ENCODE results near the gene UBA1. TPM values are rescaled to one million over a fixed set of nuclear protein-coding genes. Genes with fewer than 3 reads are reported as not detected.

The UBA1 gene
- total RNA-seq, 3 donors from 2014 or later (not counting 1 experiment from before 2014, with no cell fraction given), result 118 to 168 (median 120) TPM

DNA sequence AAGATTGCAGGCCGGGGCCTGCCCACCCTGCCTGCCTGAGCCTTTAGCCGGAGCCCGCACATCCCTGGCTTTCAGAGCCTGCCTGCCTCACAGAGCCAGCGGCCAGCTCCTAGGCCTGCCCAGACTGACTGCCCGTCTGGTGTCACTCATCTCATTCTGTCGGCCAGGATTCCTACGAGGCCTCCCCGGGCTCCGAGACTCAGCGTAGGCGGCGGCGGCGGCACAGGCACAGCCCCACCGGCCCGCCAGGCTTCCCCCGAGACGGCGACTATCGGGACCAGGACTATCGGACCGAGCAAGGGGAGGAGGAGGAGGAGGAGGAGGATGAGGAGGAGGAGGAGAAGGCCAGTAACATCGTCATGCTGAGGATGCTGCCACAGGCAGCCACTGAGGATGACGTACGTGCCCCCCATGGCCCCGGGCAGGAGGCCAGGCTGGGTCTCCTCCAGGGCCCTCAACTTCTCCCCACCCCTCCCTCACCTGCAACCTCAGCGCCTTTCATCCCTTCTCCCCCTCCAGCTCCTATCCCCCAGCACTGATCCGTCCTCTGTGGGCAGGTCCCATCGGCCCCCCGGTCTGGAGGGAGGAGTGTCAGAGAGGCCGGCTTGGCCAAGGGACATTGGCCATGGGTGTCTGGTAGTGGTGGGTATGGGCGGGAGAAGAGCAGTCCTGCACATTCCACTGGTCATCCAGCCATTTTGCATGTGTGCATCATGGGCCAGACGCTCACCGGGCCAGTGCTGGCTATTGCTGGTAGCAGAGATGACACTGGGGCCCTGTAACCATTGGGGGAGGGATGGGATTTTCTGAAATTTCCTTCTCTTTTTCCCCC is 22.6 kb upstream of the UBA1 start:
- no peak for ATAC-seq
- H3K4me3 Mint-ChIP-seq, result no peak overlapping the region
- H3K27ac ChIP-seq (ENCODE audit: low read length), result no peak overlapping the region
- peaks cover 43% of the 10 kb centered on the region for H3K36me3 ChIP-seq (ENCODE audit: control insufficient read depth, insufficient read depth, low read length)
- no peaks in the 10 kb centered on the region for H3K36me3 Mint-ChIP-seq
- peaks cover 0 to 18% of the 10 kb centered on the region in 2 donors for H3K4me1 Mint-ChIP-seq
- H3K27me3 ChIP-seq (ENCODE audit: control insufficient read depth, insufficient read depth, low read length), result no peaks in the 10 kb centered on the region
- no peak for DNase-seq
- no peaks in the 10 kb centered on the region for H3K4me1 ChIP-seq (ENCODE audit: control insufficient read depth, insufficient read depth, low read length)
- H3K4me3 ChIP-seq (ENCODE audit: low read length), result no peak overlapping the region
- TF ChIP-seq, protein P1, sequence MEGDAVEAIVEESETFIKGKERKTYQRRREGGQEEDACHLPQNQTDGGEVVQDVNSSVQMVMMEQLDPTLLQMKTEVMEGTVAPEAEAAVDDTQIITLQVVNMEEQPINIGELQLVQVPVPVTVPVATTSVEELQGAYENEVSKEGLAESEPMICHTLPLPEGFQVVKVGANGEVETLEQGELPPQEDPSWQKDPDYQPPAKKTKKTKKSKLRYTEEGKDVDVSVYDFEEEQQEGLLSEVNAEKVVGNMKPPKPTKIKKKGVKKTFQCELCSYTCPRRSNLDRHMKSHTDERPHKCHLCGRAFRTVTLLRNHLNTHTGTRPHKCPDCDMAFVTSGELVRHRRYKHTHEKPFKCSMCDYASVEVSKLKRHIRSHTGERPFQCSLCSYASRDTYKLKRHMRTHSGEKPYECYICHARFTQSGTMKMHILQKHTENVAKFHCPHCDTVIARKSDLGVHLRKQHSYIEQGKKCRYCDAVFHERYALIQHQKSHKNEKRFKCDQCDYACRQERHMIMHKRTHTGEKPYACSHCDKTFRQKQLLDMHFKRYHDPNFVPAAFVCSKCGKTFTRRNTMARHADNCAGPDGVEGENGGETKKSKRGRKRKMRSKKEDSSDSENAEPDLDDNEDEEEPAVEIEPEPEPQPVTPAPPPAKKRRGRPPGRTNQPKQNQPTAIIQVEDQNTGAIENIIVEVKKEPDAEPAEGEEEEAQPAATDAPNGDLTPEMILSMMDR (IDR thresholded peaks at IDR 0.05), result no peak
- intact Hi-C loops (cut with micrococcal nuclease), result no loop called here
- no peak overlapping the region for H3K27ac Mint-ChIP-seq
- H3K9me3 ChIP-seq (ENCODE audit: control insufficient read depth, insufficient read depth, low read length), result no peaks in the 10 kb centered on the region
- 98% methylated on average over 27 of the region's 34 CpGs for WGBS (ENCODE audit: insufficient coverage)
- H3K27me3 Mint-ChIP-seq (ENCODE audit: low read depth in 2 of 2), result no peaks in the 10 kb centered on the region
- H3K9me3 Mint-ChIP-seq, result no peaks in the 10 kb centered on the region

GRCh38 chrX:47171996-47172395 is 21.6 kb upstream of the UBA1 start:
- TF ChIP-seq, protein P1 (IDR thresholded peaks at IDR 0.05), result no peak
- H3K4me1 ChIP-seq (ENCODE audit: control insufficient read depth, insufficient read depth, low read length), result no peaks in the 10 kb centered on the region
- no peak overlapping the region for H3K4me3 Mint-ChIP-seq
- H3K4me3 ChIP-seq (ENCODE audit: low read length), result no peak overlapping the region
- H3K9me3 ChIP-seq (ENCODE audit: control insufficient read depth, insufficient read depth, low read length), result no peaks in the 10 kb centered on the region
- WGBS (ENCODE audit: insufficient coverage), result 96% methylated on average over 2 of the region's 2 CpGs
- H3K27ac Mint-ChIP-seq, result no peak overlapping the region
- intact Hi-C loops (cut with micrococcal nuclease), result no loop called here
- DNase-seq (no peak), ATAC-seq (no peak)
- peaks cover 0 to 18% of the 10 kb centered on the region in 2 donors for H3K4me1 Mint-ChIP-seq
- no peak overlapping the region for H3K27ac ChIP-seq (ENCODE audit: low read length)
- H3K9me3 Mint-ChIP-seq, result no peaks in the 10 kb centered on the region
- H3K27me3 ChIP-seq (ENCODE audit: control insufficient read depth, insufficient read depth, low read length), result no peaks in the 10 kb centered on the region
- H3K36me3 ChIP-seq (ENCODE audit: control insufficient read depth, insufficient read depth, low read length), result peaks cover 51% of the 10 kb centered on the region
- no peaks in the 10 kb centered on the region for H3K36me3 Mint-ChIP-seq
- H3K27me3 Mint-ChIP-seq (ENCODE audit: low read depth in 2 of 2), result no peaks in the 10 kb centered on the region

- DNase-seq (no peak), ATAC-seq (no peak)
- no peak overlapping the region for H3K4me3 Mint-ChIP-seq
- Histone ChIP-seq H3K36me3 (ENCODE audit: control insufficient read depth, insufficient read depth, low read length) (peaks cover 54% of the 10 kb centered on the region), H3K27ac (ENCODE audit: low read length) (no peak overlapping the region), H3K4me3 (ENCODE audit: low read length) (no peak overlapping the region), H3K4me1 (ENCODE audit: control insufficient read depth, insufficient read depth, low read length) (no peaks in the 10 kb centered on the region), H3K27me3 (ENCODE audit: control insufficient read depth, insufficient read depth, low read length) (no peaks in the 10 kb centered on the region), H3K9me3 (ENCODE audit: control insufficient read depth, insufficient read depth, low read length) (no peaks in the 10 kb centered on the region)
- WGBS (ENCODE audit: insufficient coverage), result 94% methylated on average over 7 of the region's 7 CpGs
- H3K27me3 Mint-ChIP-seq (ENCODE audit: low read depth in 2 of 2), result no peaks in the 10 kb centered on the region
- TF ChIP-seq, protein P1 (IDR thresholded peaks at IDR 0.05), result no peak
- no peaks in the 10 kb centered on the region for H3K9me3 Mint-ChIP-seq
- H3K27ac Mint-ChIP-seq, result no peak overlapping the region
- H3K36me3 Mint-ChIP-seq, result no peaks in the 10 kb centered on the region
- peaks cover 0 to 18% of the 10 kb centered on the region in 2 donors for H3K4me1 Mint-ChIP-seq
- intact Hi-C loops (cut with micrococcal nuclease), result no loop called here
These were observed 21.1 kb upstream of the UBA1 start for GRCh38 chrX:47172549-47172948.
